Measurements from ENCODE around the gene ABHD16A. TPM values are rescaled to one million over a fixed set of nuclear protein-coding genes. Genes with fewer than 3 reads are reported as not detected.

The ABHD16A gene
- polyA plus RNA-seq, 1 donor, result 60.7 TPM

GRCh38 chr6:31691078-31691463 lies 12.1 kb downstream of the ABHD16A start:
- no peak for DNase-seq

GRCh38 chr6:31690231-31691077 lies 12.7 kb downstream of the ABHD16A start:
- no peak for DNase-seq

- no peak for DNase-seq
Observed at GRCh38 chr6:31689249-31690110, 13.6 kb downstream of the ABHD16A start.

DNA sequence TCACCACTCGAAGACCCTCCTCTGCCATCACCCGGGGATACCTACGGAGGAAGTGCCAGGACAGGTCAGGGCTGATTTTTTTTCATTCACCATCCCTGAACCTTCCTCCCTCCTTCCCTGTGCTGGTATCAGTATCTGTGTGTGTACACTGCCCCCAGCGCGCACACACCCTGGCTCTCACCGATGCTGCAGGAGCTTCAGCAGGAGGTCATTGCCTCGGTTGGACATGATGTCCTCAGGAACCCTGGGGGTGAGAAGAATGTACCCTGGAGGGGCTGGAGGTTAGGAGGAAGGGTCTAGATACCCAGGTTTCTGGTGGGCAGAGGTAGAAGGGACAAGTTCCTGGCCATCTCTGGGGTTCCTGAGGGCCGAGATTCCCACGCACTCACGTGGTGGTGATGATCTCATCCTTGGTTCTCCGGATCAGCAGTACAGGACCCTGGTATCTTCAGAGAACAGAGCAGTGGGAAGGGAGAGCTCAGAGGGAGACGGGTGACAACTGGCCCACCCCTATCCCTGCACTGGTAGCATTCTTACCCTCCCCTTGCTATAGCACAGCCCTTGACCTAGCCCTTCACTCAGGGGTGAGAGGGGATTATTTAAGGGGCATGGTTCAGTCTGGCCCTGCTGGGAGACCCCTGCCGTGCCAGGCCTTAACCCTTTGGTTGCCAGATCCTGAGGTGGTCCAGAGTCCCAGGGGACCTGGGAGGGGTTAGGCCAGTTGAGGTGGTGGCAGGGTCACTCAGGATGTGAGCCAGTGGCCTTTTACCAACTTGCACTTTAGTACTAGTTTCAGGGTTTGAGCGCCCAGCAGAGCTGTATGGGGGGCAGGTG lies 15.0 kb downstream of the ABHD16A start:
- DNase-seq, result no peak

DNA sequence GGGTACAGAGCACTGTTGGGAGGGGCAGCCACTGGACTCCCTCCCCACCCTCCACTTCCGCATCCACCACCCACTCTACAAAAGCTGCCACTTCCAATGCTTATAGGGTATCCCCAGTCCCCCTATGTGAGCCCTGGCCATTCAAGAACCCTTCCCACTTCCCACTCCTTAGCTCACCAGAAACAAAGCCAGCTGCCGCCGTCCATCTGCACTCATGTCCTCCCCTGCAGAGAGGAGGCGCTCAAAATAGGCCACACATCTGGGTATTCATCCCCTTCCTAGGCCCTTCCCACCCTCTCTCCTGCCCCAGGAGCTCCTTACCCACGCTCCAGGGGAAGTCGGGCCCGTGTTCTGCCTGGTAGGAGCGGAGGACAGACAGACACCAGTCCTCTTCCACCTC lies 15.8 kb downstream of the ABHD16A start:
- no peak for DNase-seq

- DNase-seq, result no peak
Observed at GRCh38 chr6:31686483-31686882, 16.6 kb downstream of the ABHD16A start.

GRCh38 chr6:31683591-31683990 lies 19.5 kb downstream of the ABHD16A start:
- DNase-seq, result no peak

GRCh38 chr6:31681135-31681671 lies 21.9 kb downstream of the ABHD16A start:
- DNase-seq, result peak; percentile 67

DNA sequence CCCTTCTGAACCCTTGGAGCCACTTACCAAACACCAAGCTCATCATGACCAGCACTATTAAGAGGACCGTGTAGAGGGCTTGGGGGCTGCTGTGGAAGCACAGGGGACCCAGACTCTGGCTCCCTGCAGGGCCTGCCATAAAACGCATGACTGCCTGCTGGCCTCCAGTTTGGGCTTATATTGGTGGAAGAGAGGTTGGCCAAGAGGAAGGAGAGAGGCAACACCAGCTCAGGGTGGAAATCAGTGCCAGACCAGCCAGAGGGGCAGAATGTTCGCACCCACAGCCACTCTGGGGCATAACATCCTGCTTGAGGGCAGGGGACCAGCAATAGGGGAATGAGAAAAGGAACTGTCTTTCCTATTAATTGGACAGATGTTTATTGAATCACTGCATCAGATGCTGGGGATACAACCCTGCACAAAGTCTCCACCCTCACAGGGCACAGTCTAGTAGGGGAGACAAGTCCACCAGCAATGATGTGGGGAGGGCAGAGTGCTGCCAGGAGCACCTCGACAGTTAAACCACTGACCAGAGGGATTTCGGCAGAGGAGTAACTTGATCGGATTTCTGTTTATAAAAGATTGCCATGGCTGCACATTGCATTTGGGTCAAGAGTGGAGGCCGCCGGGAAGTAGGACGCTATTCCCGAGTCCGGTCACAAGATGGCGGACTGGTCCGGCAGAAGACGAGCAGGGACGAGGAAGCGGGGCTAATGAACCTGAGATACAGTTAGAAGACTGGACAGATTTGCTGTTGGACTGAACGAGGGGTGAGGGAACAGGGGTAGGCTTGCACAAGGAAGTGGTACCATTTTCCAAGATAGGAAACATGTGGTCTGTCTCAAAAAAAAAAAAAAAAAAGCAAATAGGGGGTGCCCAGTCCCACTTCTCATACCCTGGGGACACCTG lies 22.6 kb downstream of the ABHD16A start, which contains the start of gene LY6G5C:
Gene LY6G5C (minus strand): TSS at position 842 of the 909 bp plus-strand sequence. CDS start 694 bp downstream, at position 148.
- DNase-seq, result peak; percentile 85

DNA sequence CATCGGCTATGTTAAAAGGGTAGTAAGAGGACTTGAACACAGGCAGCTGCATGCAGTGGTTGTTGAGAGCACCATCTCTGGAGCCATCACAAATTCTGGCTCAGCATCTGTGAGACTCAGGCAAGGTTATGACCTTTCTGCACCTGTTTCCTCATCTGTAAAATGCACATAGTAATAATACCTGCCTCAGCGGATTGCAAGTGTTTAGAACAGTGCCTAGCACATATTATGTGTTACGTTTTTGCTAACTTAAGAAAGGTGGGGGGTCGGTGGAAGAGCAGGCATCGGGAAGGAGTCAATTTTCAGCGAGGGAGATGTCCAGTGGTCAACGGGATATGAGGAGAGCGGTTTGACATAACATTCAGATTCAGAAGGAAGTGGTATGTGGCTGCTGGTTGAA lies 25.2 kb downstream of the ABHD16A start:
- DNase-seq, result no peak

- no peak for DNase-seq
Observed at GRCh38 chr6:31676904-31677303, 26.2 kb downstream of the ABHD16A start.

GRCh38 chr6:31676322-31676903 lies 26.7 kb downstream of the ABHD16A start:
- no peak for DNase-seq

- no peak for DNase-seq
Observed at GRCh38 chr6:31669676-31670075, 33.4 kb downstream of the ABHD16A start, which contains the start of gene LY6G5B. Gene LY6G5B (plus strand): TSS chr6:31669976. CDS start chr6:31670951, 975 bp downstream.

- no peak for DNase-seq
Observed at GRCh38 chr6:31666337-31666965, 36.7 kb downstream of the ABHD16A start.

DNA sequence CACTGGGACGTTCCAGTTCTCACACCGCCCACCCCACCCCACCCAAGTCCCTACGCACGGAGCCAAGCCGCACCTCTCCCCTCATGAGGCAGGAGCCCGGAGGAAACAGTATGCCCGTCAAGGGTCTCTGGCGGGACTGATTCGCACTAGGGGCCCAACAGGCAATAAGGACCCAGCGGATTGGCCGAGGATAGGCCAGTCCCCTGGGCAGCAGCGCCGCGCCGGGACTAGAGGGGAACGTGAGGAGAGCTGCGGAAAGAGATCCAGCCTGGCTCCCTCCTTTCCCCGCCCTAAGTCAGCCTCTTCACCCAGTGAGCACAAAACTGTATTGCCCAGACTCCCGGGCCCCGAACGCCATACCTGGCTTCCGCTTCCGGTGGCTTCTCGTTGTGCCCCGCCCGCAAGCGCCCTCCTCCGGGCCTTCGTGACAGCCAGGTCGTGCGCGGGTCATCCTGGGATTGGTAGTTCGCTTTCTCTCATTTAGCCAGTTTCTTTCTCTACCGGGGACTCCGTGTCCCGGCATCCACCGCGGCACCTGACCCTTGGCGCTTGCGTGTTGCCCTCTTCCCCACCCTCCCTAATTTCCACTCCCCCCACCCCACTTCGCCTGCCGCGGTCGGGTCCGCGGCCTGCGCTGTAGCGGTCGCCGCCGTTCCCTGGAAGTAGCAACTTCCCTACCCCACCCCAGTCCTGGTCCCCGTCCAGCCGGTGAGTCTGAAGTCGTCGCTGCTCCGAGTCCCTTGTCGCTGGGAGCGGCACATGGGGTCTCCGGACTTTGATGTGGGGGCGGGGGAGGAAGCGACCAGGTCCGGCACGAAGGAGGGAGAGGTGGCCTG lies 37.4 kb downstream of the ABHD16A start, which contains the start of gene CSNK2B:
Gene CSNK2B (plus strand): TSS at position 580 of the 836 bp plus-strand sequence. CDS start 752 bp downstream, outside the sequence.
- peak; percentile 98 for DNase-seq

GRCh38 chr6:31664790-31665500 lies 38.2 kb downstream of the ABHD16A start, which contains the start of gene GPANK1:
Gene GPANK1 (minus strand): TSS chr6:31664997. CDS start chr6:31664478, 519 bp downstream.
- peak; percentile 95 for DNase-seq

DNA sequence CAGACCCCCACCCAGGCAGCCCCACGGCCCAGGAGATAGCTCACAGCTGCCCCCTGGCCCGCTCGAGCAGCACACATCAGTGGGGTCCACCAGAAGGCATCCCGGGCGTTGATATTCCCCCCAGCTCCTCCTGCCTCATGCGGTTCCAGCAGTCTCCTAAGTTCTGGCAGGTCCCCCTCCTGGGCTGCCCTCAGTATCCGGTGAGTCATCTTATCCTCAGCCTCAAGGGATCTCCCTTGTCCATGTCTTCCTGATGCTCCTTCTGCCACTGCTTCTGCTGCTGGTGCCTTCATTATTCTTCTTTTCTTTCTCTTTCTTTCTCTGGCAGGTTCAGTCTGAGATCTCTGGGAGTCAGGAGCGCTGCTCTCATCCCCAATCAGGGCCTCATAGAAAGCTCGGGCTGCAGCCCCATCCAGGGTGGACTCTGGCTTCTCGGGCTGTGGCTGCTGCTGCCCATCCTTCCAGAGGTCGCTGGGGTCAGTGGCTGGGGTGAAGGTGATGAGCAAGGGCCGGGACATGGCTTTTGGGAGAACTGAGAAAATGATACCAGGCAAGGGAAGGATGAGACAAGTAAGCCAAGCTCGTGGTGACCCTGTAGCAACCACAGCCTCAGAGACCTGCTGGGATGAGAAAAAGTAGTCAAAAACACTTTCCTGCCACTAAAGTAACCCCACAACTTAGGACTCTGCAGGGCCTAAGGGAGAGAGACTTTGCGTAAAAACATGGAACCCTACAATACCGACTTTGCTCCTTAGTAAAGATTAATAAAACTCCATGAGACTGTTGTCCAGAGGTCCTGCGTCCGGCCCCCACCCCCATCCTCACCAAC lies 38.9 kb downstream of the ABHD16A start:
- DNase-seq, result no peak
